HepG2 (cell line): Measurements from ENCODE around the gene ANXA3. TPM values are rescaled to one million over a fixed set of nuclear protein-coding genes. Genes with fewer than 3 reads are reported as not detected.

Experiments
- ATAC-seq: fragments of 200-7000 bp; cut with Tn5 transposase; 3 replicates; pipeline ENCODE4 v1.9.1; 2020; ENCODE audit warnings: mild to moderate bottlenecking, moderate library complexity
- BruUV-seq: library from RNA; stranded (reverse); fragments of 400-500 nt; replicated peaks from 2 replicates; lab custom pipeline; 2021; lab: Mats Ljungman, UMichigan
- CTCF ChIA-PET: fragments of 300-600 bp; formaldehyde crosslinking; extraction: SDS; loops from one replicate; lab custom pipeline; 2021; ENCODE audit warnings: low total read pairs, inconsistent platforms, low intra/inter-chr PET ratio; lab: Yijun Ruan, JAX
- POLR2A ChIA-PET: fragments of 350-600 bp; sonication (Branson Sonifier 250); formaldehyde crosslinking; loops from one replicate; lab custom pipeline; 2020; ENCODE audit warnings: antibody characterized with exemption, inconsistent platforms; lab: Yijun Ruan, JAX
- DNase-seq: peaks from one replicate; pipeline ENCODE4 v3.0.0-alpha.2; 2015; ENCODE audit warnings: low spot score
- FAIRE-seq: peaks from 3 replicates; lab custom pipeline; 2011; peaks lifted over from hg19 to GRCh38; lab: Jason Lieb, UNC
- H2AFZ ChIP-seq: one replicate; pipeline ENCODE4 v1.6.1; 2011; ENCODE audit warnings: low read length, inconsistent platforms
- H3K27ac ChIP-seq: fragments of 300-600 bp; 3 replicates; pipeline ENCODE4 v1.8.0; 2011; ENCODE audit warnings: mixed run types, mild to moderate bottlenecking, mixed read lengths, low read length, inconsistent platforms; ENCODE audit not compliant: insufficient read depth; ENCODE audit errors: extremely low read length
- H3K27me3 ChIP-seq, 2 experiments: fragments of 200-600 bp in 1 of 2; 2 replicates in 1 of 2; 3 replicates in 1 of 2; pipeline versions ENCODE4 v1.6.0 to v1.8.0; 2011; ENCODE audit warnings: low read length in 2 of 2, mild to moderate bottlenecking in 2 of 2, moderate library complexity in 2 of 2, inconsistent platforms in 1 of 2; ENCODE audit not compliant: insufficient read depth in 2 of 2, control insufficient read depth in 1 of 2
- H3K36me3 ChIP-seq, 2 experiments: fragments of 200-600 bp in 1 of 2; replicated peaks in 1 of 2; 2 replicates in 1 of 2; 3 replicates in 1 of 2; pipeline versions ENCODE4 v1.5.1 to v1.8.0; 2011; ENCODE audit warnings: low read length in 2 of 2, inconsistent platforms in 1 of 2; ENCODE audit not compliant: insufficient read depth in 2 of 2, control insufficient read depth in 1 of 2
- H3K4me1 ChIP-seq: 2 replicates; pipeline ENCODE4 v1.5.1; 2012; ENCODE audit warnings: low read length, inconsistent platforms; ENCODE audit not compliant: insufficient read depth
- H3K4me2 ChIP-seq: 2 replicates; pipeline ENCODE4 v1.6.0; 2011; ENCODE audit warnings: low read depth, low read length, inconsistent platforms
- H3K4me3 ChIP-seq, 3 experiments: fragments of 200-600 bp in 1 of 3; sonication (generic), shearing (Covaris generic) in 1 of 3; replicated peaks in 1 of 3; 2 replicates each; pipeline ENCODE4 v1.5.1; 2011 to 2016; ENCODE audit warnings: low read length in 3 of 3, inconsistent platforms in 2 of 3, low read depth in 2 of 3, mild to moderate bottlenecking in 2 of 3, control low read depth in 1 of 3, mixed read lengths in 1 of 3; ENCODE audit not compliant: insufficient read depth in 1 of 3
- H3K79me2 ChIP-seq: one replicate; pipeline ENCODE4 v1.6.1; 2011; ENCODE audit warnings: low read length, inconsistent platforms; ENCODE audit not compliant: insufficient read depth
- H3K9ac ChIP-seq: 2 replicates; pipeline ENCODE4 v1.6.0; 2011; ENCODE audit warnings: mild to moderate bottlenecking, low read depth, low read length, inconsistent platforms; ENCODE audit not compliant: insufficient read depth
- H3K9me3 ChIP-seq: 2 replicates; pipeline ENCODE4 v1.5.1; 2012; ENCODE audit warnings: mild to moderate bottlenecking, low read length
- H4K20me1 ChIP-seq: 2 replicates; pipeline ENCODE4 v1.6.0; 2011; ENCODE audit warnings: inconsistent platforms, mild to moderate bottlenecking, low read length, moderate library complexity; ENCODE audit not compliant: insufficient read depth
- FOSL2 ChIP-seq: sonication (generic); formaldehyde crosslinking; IDR thresholded peaks from 2 replicates; pipeline ENCODE4 v1.4.0; 2020; ENCODE audit warnings: missing genetic modification reagents
- HNF4G ChIP-seq, 2 experiments: sonication (generic) in 1 of 2; formaldehyde crosslinking in 1 of 2; IDR thresholded peaks; 2 replicates each; pipeline versions ENCODE4 v1.4.0 to v1.6.1; 2011 to 2020; ENCODE audit warnings: borderline replicate concordance in 2 of 2, low read depth in 2 of 2, mild to moderate bottlenecking in 2 of 2, low read length in 1 of 2, missing genetic modification reagents in 1 of 2, moderate library complexity in 1 of 2
- NR2F1 ChIP-seq, 2 experiments: fragments of 450-650 bp in 1 of 2; formaldehyde crosslinking in 1 of 2; IDR thresholded peaks; 2 replicates each; pipeline versions ENCODE4 v1.5.0 to v1.6.1; 2016 to 2020; ENCODE audit warnings: mild to moderate bottlenecking in 1 of 2, missing compliant biosample characterization in 1 of 2, missing genetic modification reagents in 1 of 2, moderate library complexity in 1 of 2
- NR2F6 ChIP-seq, 2 experiments: IDR thresholded peaks; 2 replicates each; pipeline ENCODE4 v1.6.1; 2016; ENCODE audit warnings: antibody characterized with exemption in 1 of 2, mild to moderate bottlenecking in 1 of 2
- RBM39 ChIP-seq: fragments of 200-400 bp; formaldehyde crosslinking; IDR thresholded peaks from one replicate; pipeline ENCODE4 v1.6.1; 2018; ENCODE audit warnings: antibody characterized with exemption, mild to moderate bottlenecking, low read depth, low read length; ENCODE audit not compliant: poor library complexity, severe bottlenecking
- ZNF577 ChIP-seq: sonication (generic); formaldehyde crosslinking; IDR thresholded peaks from 2 replicates; pipeline ENCODE4 v1.4.0; 2020; ENCODE audit warnings: mild to moderate bottlenecking, low read depth, missing genetic modification reagents, borderline replicate concordance
- ZNF652 ChIP-seq: IDR thresholded peaks from 2 replicates; pipeline ENCODE4 v1.6.1; 2016; ENCODE audit warnings: low read depth, borderline replicate concordance
- ZNF772 ChIP-seq: sonication (generic); formaldehyde crosslinking; IDR thresholded peaks from 2 replicates; pipeline ENCODE4 v1.5.0; 2020; ENCODE audit warnings: mild to moderate bottlenecking, missing genetic modification reagents
- WGBS: methylation state at CpG from one replicate; pipeline ENCODE4 v1.1.6; 2017; ENCODE audit warnings: low lambda C conversion rate; 5-methylcytosine and 5-hydroxymethylcytosine counted together
- in situ Hi-C: cut with HindIII; loops from 2 replicates; pipeline ENCODE4 v1.10.0; 2017; ENCODE audit warnings: low pct_unique_long_range_greater_than_20kb; ENCODE audit not compliant: extremely low pct_ligation_motif_present
- intact Hi-C: fragments of 100-400 bp; cut with micrococcal nuclease; formaldehyde crosslinking; loops from one replicate; pipeline ENCODE4 v1.10.0; 2022; ENCODE audit not compliant: unreplicated experiment
- polyA plus RNA-seq, 8 experiments: library from polyadenylated mRNA; depleted of rRNA in 3 of 8; stranded (reverse) in 7 of 8; unstranded in 1 of 8; fragments of >200 nt; fragmentation: Illumina TruSeq in 4 of 8; extraction: Trizol in 4 of 8; gene quantifications; 2 replicates each; pipeline versions ENCODE4 v1.2.1 to v1.2.3, GENCODE V29; 2011 to 2016; ENCODE audit warnings: low read depth in 4 of 8, missing spikeins in 1 of 8, mixed read lengths in 1 of 8; ENCODE audit not compliant: insufficient read depth in 1 of 8
- total RNA-seq, 5 experiments: library from RNA; depleted of rRNA; stranded (reverse); fragments of >200 nt; fragmentation: Illumina TruSeq; extraction: Trizol; gene quantifications; 2 replicates each; pipeline ENCODE4 v1.2.3, GENCODE V29; 2016; ENCODE audit warnings: low read depth in 1 of 5
- TF ChIP-seq, protein P1 (sequence below): IDR thresholded peaks from 2 replicates; pipeline ENCODE4 v1.6.1; 2016; ENCODE audit warnings: mild to moderate bottlenecking
- TF ChIP-seq, protein P2 (sequence below): sonication (generic); formaldehyde crosslinking; IDR thresholded peaks from 2 replicates; pipeline ENCODE4 v1.5.0; 2020; ENCODE audit warnings: missing genetic modification reagents
- TF ChIP-seq, protein P3 (sequence below): sonication (generic); formaldehyde crosslinking; IDR thresholded peaks from 2 replicates; pipeline ENCODE4 v1.9.0; 2021; ENCODE audit warnings: missing genetic modification reagents, borderline replicate concordance

Gene ANXA3
- total and polyA plus RNA-seq, 2 of the 13 experiments (the other 11 are each of a cell fraction or from before 2014, with no cell fraction given) = 6.5 to 6.9 TPM

DNA sequence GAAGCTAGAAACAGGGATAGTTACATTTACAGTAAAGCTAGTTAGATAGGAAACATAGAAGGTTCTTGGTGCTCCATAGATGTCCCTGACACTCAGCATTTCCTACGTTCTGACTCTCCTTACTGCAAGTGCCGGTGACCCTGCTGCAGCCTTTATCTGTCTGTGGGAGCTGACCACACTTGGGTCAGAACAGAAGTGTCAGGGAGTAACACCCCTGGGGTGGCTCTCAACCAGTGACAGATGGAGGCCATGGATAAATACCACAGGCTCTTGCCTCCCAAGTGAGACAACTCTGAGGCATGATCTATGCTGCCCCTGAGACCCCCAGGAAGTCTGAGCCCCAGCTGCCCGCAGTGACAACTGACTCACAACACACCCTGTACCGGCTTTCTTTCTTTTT, 69.8 kb downstream of the ANXA3 start (continued):
- TF ChIP-seq, protein P1, sequence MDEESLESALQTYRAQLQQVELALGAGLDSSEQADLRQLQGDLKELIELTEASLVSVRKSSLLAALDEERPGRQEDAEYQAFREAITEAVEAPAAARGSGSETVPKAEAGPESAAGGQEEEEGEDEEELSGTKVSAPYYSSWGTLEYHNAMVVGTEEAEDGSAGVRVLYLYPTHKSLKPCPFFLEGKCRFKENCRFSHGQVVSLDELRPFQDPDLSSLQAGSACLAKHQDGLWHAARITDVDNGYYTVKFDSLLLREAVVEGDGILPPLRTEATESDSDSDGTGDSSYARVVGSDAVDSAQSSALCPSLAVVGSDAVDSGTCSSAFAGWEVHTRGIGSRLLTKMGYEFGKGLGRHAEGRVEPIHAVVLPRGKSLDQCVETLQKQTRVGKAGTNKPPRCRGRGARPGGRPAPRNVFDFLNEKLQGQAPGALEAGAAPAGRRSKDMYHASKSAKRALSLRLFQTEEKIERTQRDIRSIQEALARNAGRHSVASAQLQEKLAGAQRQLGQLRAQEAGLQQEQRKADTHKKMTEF (CRISPR knock-in tag) = no peak
- TF ChIP-seq, protein P2, sequence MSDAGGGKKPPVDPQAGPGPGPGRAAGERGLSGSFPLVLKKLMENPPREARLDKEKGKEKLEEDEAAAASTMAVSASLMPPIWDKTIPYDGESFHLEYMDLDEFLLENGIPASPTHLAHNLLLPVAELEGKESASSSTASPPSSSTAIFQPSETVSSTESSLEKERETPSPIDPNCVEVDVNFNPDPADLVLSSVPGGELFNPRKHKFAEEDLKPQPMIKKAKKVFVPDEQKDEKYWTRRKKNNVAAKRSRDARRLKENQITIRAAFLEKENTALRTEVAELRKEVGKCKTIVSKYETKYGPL (CRISPR knock-in tag) = no peak
- TF ChIP-seq HNF4G (IDR thresholded peaks at IDR 0.05; ENCODE audit: borderline replicate concordance, low read depth, low read length) = no peak
- no peak for TF ChIP-seq HNF4G (CRISPR knock-in tag; IDR thresholded peaks at IDR 0.05; ENCODE audit: borderline replicate concordance, low read depth)

DNA sequence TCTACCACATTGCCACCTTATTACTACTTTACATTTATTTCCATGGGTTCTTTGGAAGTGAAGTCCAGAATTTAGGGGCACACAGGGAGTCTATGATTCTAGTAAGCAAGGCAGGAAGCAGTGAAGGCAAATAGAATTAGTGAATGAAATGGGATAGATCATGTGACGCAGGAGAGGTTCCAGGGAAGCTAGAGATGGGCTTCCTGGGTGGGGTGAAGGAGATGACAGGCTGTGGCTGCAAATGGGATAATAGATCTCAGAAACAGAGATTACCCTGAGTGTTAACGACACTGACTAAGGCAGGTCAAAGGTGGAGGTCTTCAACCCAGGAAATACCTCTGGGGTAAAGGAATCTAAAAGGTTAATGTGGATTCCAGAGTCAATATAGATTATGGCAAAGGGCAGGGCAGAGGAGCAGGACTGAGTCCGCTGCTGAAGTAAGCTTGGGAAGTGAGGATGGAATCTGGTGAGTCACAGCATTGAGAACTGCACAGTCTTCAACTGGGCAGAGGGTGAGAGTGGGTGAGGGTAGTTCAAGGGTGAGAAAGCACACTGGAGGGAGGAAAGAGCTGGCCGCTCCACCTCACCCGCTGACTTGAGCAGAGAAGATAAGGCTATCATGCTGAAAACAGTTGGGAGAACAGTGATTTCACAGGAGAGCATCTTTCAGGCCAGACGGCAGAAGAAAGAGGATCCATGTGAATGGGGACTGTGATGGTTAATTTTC, 70.8 kb downstream of the ANXA3 start:
- Histone ChIP-seq H3K27me3 (no peaks in the 10 kb centered on the region), H3K4me1 (peaks cover 23% of the 10 kb centered on the region), H2AFZ (no peak overlapping the region), H3K4me3 (no peak overlapping the region), H4K20me1 (no peaks in the 10 kb centered on the region), H3K9me3 (no peaks in the 10 kb centered on the region), H3K36me3 (no peaks in the 10 kb centered on the region), H3K79me2 (no peaks in the 10 kb centered on the region), H3K27ac (no peak overlapping the region), H3K4me2 (no peak overlapping the region), H3K9ac (no peak overlapping the region)
- CTCF ChIA-PET = no interaction called here
- POLR2A ChIA-PET = no interaction called here
- no peak for TF ChIP-seq ZNF577 (CRISPR knock-in tag)
- TF ChIP-seq, protein P3, sequence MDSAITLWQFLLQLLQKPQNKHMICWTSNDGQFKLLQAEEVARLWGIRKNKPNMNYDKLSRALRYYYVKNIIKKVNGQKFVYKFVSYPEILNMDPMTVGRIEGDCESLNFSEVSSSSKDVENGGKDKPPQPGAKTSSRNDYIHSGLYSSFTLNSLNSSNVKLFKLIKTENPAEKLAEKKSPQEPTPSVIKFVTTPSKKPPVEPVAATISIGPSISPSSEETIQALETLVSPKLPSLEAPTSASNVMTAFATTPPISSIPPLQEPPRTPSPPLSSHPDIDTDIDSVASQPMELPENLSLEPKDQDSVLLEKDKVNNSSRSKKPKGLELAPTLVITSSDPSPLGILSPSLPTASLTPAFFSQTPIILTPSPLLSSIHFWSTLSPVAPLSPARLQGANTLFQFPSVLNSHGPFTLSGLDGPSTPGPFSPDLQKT (CRISPR knock-in tag) = no peak
- peak; percentile 45; the same call in 1 of the 2 replicates for TF ChIP-seq FOSL2
- peak; percentile 77; the same call in 1 of the 2 replicates for TF ChIP-seq ZNF652 (CRISPR knock-in tag)
- TF ChIP-seq RBM39 = no peak
- peak in 1 of 2 experiments; percentile 60; a peak in 2 of 4 replicates for TF ChIP-seq NR2F1 (CRISPR knock-in tag; IDR thresholded peaks at IDR 0.05)
- TF ChIP-seq ZNF772 = no peak
- no peak for TF ChIP-seq NR2F6 (IDR thresholded peaks at IDR 0.05)
- 0 out of 2 replicates have a peak, but pooled peaks have one; percentile 9 for TF ChIP-seq NR2F6 (CRISPR knock-in tag; IDR thresholded peaks at IDR 0.05)
- peak; percentile 83 for ATAC-seq
- in situ Hi-C loops (no loop called here), intact Hi-C loops (no loop called here)
- peak; percentile 29 for DNase-seq
- BruUV-seq = no TSS peak
- FAIRE-seq = no peak
- 28% methylated on average over 6 of the region's 6 CpGs for WGBS
